Embryonic facial prominence (tissue), 1 donor: ENCODE measurements around the gene SIK3.
"Not testable (repeated sequence)": the region's sequence is repeated elsewhere in the genome, so short reads cannot be mapped to it uniquely, and the experiment has no call there.

Experiments
- DNase-seq: peaks from one replicate; pipeline ENCODE4 v3.0.0-alpha.2; 2016; ENCODE audit errors: extremely low spot score

Gene SIK3

DNA sequence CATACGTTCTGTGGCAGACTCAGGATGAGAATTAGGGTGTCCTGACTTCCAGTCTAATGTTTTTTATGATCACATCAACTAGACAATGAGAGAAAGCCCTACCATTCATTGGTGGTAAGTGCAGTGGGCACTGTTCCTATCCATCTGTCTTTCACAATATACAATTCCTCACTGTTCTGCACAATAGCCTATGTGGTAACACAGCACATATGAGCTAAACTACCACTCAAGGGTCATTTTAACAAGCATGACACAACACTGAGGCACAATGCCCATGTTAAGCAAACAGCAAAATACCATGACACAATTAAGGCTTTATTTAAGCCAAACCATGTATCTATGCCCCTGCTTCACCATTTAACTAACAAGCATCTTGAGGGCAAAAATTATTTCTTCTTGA lies 52.3 kb downstream of the SIK3 start:
- no peak for DNase-seq

DNA sequence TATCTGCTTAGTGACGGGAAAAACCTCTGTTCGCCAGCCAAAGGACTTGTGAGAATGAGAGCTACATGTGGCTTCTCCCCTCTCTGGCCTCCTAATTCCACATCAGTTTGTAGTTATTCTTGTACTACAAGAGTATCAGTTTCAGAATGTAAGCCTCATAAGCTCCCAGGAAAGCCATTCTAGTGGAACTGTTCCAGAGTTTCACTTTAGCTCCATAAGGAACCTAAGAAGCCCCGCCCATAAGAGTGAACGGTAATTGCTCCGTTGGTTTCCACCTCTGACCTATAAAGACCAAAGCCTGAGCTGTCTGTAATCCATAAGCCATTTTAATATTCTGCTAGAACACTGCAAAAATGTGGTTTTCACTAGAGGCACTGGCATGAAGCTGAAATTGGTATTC lies 53.0 kb downstream of the SIK3 start:
- DNase-seq, result peak; percentile 82

DNA sequence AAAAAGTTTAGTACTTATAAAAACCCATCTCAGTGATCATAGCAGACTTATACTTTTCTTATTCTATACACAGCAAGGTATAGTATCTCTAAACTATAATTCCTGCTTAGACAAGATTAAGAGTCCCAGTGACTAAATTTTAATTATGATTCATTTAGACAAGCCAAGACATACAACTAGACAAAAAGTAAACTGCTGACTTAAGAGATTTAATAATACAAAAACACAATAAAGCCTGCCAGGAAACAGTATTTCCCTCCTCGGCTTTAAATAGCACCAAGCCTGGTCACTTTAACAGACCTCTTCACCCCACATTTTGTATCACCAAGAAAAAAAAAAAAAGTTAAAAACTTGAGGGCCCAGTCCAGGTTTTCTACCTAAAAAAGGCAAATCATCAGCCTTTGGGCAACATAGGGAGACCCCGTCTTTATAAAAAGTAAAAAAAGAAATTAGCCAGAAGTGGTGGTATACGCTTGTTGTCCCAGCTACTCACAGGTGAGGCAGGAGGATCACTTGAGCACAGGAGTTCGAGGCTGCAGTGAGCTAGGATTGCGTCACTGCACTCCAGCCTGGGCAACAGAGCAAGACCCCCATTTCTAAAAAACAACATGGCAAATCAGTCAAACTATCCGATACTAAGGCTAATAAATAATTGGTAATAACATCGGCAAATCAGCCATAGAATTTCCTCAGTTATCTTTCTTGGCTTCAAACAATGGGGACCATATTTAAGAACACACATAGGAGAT lies 53.8 kb downstream of the SIK3 start:
- no peak for DNase-seq

DNA sequence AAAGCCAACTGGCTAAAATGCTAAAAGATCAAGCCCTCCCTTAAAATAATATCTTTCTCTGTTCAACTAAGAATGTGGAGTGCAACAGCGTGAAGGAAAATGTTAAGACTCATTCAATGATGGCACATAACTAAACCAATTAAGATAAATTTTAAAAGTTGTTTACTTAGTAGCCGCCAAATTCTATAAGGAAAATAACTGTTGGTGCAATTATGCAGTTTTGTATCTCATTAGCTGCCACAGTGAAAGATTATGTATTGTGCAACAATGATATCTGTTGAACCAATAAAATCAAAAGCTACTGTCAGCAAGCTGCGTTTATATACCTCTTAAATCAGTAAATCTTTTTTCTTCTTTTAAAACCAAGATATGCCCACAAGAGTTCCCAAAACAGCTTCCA lies 55.5 kb downstream of the SIK3 start:
- DNase-seq, result no peak

DNA sequence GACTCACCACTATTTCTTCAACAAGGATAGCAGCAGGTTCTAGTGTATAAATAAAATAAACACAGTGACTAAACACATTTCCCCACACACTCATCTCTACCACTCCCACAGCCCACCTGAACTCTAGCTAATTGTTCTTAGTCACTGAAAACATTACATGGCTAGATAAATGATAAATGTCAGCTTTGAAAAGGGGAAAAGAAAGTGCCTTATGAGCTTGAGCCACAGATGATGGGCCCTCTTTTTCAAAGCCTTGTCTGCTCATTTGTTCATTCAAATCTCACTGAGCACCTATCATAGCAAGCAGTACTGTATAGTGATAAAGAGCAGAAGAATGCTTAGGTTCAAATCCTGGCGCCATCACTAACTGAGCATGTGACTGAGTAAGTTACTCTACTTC lies 58.3 kb downstream of the SIK3 start:
- no peak for DNase-seq

DNA sequence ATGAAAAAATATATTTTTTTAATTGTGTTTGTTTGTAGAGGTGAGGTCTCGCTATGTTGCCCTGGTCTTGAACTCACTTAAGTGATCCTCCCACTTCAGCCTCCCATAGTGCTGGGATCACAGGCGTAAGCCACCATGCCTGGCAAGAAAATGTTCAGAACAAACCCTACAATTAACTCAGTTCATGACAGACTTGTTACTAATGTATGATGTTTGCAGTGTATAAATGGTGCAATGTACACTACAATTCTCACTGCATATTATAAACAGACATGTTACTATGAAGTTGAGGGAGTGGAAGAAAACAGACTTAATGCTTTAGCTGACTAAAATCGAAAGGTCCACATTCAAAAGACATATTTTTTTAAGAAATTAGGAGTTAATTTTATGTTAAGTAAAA lies 59.0 kb downstream of the SIK3 start:
- no peak for DNase-seq

DNA sequence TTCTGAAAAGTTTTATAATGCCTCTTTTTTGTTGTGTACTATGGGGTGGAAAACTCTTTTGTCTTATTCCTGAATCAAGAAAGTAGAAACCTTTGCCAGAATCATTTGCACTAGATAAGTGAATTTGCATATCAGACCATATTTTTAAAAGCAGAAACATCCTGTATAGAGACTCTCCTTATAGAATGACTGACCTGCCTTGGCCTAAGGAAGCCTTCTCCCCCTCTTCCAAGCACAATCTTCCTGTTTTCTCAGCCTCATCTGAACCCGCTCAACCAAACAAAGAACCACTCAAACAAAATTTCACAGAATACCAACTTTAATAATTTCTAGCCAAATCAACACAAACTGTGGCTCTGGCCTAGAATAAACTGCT lies 60.3 kb downstream of the SIK3 start:
- no peak for DNase-seq

DNA sequence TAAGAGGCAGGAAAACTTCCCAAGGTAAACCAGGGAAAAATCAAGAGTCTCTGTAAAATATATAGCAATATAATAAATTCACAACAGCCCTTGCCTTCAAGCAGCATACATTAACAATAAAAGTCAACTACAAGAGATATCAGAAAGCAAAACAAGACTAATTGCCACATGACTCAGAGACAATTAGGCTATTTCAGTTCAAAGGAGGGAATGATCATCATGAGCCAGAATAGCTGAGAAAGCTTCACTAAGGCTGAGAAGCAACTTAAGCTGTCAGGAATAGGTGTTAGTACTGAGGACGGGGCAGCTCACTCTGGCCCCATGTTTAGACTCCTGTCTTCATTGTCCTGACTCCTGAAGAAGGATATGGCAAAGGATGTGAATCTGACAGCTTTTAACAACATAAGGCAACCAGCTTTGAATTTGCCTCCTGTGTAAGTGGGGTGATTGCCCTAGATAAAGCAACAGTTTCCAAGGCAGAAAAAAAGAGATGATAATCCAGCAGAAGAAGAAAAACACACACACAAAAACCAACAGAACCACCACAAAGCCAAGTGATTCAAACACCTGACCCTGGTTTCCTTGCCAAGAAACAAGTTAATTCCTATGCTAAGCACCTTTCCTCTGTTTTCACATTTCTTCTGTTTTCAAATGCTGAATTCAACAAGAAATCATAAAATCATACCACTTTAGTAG lies 60.8 kb downstream of the SIK3 start:
- no peak for DNase-seq

DNA sequence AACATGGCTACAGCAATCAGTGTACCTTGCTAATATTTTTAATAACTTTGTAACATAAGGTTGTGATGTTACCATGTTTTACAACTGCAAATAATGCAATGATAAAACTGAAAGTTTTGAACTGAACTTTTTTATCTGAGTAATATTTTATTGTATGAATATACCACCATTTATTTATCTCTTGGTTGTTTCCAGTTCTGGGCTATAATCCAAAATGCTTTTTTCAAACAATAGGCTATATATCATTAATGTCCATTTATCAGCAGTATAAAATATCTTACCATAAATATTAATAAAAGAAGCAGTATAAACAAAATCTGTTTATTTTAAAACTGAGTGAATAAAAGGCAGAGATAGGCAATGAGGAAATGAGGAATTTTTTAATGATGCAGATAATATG lies 63.3 kb downstream of the SIK3 start:
- DNase-seq, result no peak

DNA sequence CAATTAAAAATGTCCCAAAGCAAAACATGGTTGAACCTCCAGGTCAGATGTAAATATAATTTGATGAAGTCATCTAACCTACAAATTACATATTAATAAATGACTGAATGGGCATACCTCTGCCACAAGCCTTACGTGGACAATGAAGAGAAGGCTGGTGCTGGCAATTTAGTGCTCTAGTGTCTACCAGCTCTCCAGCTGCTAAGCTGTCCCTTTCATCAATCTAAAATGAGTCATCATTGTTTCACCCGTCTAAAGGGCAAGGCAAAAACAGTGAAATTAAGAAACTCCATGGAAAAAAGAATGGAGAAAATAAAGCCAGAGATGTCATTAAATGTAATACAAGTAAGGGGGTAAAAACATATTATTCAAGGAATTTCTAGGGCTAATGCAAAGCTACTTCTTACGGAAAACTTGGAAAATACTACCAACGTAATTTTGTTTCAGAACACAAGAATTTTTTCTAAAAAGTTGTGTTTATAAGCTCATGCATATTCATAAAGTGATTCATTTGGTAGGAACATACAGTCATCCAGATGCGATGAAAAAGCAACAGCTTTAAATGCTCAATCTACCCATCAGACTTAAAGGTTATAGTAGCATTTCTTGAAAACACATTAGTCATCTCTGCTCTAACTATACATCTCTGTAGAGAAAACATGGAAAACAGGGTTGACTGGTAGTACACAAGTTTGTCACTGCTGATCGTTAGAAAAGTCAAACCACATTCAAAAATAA lies 71.5 kb downstream of the SIK3 start:
- DNase-seq, result no peak

DNA sequence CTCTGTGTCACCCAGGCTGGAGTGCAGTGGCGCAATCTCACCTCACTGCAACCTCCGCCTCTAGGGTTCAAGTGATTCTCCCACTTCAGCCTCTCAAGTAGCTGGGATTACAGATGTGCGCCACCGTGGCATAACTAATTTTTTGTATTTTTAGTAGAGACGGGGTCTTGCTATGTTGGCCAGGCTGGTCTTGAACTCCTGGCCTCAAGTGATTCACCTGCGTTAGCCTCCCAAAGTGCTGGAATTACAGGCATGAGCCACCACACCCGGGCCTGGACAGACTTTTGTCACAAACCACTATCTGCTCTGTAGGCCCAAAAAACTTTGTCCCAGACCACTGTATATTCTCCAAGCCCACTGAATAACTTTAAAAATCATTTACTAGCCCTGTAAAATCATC lies 74.5 kb downstream of the SIK3 start:
- not testable (repeated sequence) for DNase-seq

DNA sequence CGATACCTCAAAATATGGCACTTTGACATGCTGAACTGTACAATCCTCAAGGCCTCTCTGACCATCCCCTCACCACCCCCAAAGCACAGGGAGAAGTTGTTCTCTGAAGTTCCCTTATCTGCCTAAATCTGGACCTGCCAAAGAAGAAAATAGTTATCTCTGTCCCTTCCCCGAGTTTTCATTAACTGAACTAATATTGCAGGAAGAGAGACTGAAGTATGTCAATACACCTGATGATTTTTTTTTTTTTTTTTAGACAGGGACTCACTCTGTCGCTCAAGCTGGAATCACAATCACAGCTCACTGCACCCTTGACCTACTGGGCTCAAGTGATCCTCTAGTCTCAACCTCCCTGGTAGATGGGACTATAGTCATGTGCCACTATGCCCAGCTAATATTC lies 75.0 kb downstream of the SIK3 start:
- DNase-seq, result no peak

DNA sequence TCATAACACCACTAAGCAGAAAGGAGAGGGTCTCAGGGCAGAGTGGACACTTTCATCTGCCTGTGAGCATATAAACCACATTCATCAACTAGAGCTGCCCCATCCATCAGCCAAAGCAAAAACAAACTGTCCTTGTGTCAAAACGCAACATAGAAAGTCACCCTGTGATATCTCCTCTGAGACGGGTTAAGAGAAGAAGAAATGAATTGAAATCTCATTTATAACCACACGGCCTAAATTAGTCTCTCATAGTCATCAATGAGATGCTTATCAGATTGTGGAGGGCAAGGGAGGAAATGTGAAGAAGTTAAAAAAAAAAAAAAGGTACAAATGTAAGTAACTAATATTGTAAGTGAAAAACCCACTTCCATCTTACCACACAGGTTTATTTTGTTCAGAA lies 75.7 kb downstream of the SIK3 start:
- DNase-seq, result no peak

DNA sequence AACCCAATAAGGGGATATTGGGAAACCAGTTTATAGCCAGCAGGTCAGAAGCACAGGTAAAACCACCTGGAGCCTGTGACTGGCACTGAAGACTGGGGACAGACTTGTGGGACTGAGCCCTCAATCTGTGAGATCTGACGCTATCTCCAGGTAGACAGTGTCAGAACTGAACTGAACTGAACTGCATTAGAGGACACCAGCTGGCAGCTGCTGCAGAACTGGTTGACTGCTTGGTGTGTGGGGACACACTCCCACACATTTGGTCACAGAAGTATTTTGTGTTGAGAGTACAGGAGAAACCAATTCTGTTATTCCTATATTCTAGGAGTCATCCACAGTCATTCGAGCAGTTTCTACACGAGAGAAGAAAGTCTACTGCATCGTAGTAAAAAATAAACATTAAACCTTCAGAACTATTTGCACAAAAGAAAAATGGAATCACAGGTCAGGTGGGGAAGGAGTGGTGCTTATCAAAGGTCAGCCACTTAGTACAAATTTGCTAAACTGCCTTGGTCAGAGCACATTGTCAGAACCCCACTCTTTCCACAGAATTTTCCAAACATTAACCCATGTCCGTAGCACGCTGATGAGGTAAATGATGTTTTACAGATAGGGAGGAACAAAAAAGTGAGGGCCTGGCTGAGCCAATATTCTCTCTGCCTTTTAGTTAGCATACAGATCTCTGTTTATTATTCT lies 77.2 kb downstream of the SIK3 start:
- DNase-seq, result no peak

DNA sequence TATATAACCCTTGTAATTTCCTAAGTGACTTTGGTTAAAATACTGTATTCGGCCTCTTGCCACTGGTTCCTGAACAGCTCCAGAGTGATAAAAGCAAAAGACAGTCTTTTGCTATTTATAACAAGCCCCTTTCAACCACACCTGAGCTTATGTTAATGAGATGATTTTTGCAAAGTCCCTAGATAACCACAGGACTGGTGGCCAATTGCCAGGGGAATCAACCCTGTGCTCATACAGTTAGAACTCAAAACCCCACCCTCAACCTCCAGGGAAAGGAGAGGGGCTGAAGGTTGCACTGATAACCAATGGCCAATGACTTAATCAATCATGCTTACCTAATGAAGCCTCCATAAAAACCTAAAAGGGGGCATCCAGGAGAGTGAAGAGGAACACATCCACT lies 77.9 kb downstream of the SIK3 start:
- DNase-seq, result no peak

DNA sequence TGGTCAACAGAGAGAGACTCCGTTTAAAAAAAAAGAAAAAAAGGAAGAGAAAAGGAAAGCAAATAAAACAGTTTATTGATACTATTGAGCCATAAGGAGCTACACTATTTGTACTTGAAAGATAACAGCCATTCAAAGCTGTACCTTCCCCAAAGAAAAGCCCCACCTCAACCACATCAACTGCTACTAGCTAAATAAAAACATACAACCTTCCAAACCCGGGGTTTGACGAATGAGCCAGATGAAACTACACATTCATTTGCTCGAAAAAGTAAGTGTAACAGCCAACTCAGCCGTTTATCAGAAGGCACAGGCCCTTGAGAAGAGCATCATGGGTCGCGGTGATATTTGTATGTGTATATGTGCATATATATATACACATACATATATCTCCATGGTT lies 78.4 kb downstream of the SIK3 start:
- no peak for DNase-seq

DNA sequence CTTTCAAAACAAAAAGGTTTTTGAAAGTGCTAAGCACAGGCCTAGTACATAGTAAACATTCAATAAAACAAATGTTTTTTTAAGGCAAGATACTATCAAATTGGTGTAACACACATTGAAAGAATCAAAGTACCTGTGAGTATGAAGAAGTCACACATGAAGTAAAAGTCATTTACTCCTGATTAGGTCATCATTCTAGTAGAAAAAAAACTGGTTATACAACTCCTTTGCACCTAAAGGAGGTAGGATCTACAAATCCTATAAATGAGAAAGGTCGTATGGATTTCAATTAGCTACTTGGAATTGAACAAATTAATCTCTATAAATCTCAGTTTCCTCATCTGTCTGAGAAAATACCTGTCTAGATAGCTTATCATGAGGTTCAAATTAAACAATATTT lies 80.8 kb downstream of the SIK3 start:
- no peak for DNase-seq

DNA sequence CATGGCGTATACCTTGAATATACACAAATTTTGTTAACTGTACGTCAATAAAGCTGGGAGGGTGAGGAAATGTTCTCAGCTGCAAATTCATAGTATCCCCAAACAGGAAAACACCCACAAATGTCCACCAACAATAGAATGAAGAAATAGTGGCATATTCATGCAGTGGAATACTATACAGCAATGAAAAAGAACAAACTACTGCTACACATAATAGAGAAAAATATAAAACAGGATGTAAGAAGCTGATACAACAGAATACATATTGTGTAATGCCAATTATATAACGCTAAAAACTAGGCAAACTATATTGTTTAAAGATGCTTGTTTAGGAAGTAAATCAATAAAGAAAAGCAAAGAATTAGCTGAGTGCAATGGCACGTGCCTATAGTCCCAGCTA lies 81.5 kb downstream of the SIK3 start:
- no peak for DNase-seq

DNA sequence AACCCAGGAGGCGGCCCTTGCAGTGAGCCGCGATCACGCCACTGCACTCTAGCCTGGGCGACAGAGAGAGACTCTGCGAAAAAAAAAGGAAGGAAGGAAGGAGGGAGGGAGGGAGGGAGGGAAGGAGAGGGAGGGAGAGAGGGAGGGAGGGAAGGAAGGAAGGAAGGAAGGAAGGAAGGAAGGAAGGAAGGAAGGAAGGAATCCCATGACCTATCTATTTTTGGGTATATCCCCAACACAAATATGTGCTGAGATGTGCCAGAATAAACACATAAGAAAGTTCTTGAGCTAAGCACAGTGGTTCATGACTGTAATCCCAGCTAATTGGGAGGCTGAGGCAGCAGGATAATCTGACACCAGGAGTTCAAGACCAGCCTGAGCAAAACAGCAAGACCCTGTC lies 82.0 kb downstream of the SIK3 start:
- DNase-seq, result no peak

DNA sequence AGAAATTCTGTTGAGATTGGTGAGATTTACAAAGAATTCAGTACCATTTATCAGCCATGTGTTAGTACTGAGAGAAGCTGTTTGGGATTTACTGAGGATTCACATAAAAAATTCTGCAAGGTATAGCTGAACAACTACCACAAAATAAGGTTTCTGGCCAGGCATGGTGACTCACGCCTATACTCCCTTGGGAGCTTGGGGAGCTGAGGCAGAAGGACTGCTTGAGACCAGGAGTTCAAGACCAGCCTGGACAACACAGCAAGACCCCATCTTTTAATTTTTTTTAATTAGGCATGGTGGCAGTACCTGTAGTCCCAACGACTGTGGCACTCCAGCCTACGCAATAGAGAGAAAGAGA lies 86.7 kb downstream of the SIK3 start:
- no peak for DNase-seq

DNA sequence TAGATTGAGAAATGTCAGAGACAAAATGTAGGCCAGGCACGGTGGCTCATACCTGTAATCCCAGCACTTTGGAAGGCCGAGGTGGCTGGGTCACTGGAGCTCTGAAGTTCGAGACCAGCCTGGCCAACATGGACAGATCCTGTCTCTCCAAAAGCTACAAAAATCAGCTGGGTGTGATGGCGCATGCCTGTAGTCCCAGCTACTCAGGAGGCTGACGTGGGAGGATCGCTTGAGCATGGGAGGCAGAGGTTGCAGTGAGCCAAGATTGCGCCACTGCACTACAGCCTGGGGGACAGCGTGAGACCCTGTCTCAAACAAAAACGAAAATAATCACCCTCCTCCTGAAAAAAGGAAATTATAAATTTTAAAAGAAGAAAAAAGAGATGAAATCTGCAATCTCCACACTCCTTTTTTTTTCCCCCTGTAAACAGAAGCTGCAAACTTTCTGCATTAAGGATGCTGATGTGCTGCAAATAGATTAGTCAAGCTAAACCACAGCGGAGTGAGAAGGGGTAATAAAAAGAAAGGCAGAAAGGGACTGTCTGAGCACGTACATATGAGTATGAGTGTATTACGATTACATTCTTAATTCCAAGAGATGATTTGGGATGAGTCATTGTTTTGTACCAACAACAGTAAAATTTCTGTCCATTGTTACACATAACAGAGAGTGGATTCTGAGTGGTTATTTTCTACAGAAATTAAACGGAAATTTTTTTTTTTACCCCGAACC lies 87.3 kb downstream of the SIK3 start:
- no peak for DNase-seq
